ENCODE data around the gene DIP2C.
"Not testable (repeated sequence)": the region's sequence is repeated elsewhere in the genome, so short reads cannot be mapped to it uniquely, and the experiment has no call there.

DIP2C gene

DNA sequence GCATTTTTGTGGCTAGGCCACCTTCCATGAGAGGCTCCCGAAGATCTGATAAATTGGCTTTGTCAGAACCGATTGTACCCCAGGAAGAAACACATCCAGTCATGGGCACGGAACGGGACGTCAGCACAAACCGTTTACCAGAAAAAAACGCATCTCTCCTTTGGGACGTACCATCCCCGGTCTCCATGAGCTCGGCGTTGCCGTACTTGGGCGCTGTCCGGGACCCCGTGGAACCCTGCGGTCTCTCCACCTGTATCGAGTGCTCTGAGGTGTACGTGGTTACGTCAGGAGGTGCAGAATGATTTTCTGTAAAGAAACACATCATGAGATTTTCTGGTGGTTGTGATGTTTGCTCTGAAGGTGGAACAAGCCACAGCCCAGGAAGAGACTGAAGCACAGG is 270.6 kb downstream of the DIP2C start:
- DNase-seq (ENCODE audit: low read depth, low spot score), result no peak

DNA sequence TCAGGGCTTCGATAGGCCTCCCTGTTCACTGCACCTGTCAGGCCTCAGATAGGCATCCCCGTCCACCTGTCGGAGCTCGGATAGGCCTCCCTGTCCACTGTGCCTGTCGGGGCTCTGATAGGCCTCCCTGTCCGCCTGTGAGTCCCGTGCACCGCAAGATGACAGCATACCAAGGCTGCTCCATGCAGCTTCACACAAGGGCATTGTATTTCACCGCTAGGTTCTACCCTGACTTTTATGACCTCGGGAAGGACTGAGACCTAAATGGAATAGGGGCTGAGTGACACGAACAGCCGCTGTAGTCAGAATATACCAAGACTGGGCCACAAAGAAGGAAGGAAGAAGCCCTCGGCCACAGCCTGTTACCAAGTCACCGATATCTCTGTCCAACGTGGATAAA is 271.2 kb downstream of the DIP2C start:
- DNase-seq (ENCODE audit: low read depth, low spot score), result no peak

DNA sequence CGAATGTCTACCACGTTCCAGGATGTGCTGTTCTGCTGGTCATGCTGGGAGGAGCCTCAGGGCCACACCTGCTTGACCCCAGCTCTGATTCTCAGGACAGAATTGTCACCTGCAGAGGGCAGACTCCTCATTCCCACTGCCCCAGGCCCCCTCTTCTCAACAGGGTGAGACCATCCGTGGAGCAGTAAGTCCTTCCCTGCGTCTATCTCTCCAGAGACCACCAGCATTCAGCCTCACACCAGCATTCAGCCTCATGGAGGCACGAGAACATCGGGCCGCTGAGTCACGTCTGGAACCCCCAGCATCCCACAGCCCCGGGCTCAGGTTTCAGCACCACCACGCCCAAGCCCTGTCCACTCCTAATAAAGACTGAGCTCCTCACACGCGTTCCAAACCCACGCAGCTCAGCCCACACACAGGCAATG is 273.4 kb downstream of the DIP2C start:
- no peak for DNase-seq (ENCODE audit: low read depth, low spot score)

DNA sequence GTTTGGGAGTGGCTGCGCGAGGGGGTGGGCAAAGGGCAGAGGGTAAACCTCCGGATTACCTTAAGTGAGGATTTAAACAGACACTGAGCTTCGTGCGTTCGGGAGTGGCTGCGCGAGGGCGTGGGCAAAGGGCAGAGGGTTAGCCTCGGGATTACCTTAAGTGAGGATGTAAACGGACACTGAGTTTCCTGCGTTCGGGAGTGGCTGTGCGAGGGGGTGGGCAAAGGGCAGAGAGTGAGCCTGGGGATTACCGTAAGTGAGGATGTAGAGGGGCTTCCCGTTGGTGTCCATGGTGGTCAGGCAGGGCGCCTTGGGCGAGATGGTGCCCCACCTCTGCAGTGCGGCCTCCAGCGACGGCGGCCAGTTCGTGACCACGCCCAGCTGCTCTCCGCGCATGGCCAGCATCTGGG is 275.8 kb downstream of the DIP2C start:
- DNase-seq (ENCODE audit: low read depth, low spot score), result no peak

DNA sequence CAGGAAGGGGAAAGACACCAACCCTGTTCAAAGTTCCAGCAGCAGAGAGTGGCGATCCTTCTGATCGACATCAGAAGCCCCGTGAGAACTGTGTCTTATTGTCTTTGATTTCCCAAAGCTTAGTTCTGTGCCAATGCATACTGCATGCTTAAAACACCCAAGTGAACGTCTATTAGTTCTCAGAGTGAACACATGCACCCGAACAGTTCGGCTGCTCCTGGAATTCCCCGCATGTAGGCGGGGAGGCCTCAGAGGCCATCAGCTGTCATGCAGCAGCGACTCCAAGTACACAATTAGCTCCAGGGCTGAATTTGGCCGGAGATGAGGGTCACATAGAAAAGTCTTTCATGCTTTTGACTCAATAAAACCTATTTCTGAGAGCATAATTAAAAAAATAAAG is 277.4 kb downstream of the DIP2C start:
- no peak for DNase-seq (ENCODE audit: low read depth, low spot score)

DNA sequence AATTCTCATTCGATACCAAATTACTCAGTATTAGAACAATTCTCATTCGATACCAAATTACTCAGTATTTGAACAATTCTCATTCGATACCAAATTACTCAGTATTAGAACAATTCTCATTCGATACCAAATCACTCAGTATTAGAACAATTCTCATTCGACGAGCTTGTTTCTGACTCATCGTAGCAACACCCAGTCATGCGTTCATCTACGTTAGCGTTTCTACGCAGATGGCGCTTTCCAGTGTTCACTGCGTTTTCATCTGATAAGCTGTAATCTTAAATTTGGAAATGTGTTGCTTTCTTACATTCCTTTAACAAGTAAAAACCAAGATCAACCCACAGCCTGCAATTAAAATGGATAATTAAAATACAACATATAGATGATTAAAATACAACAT is 277.9 kb downstream of the DIP2C start:
- no peak for DNase-seq (ENCODE audit: low read depth, low spot score)

DNA sequence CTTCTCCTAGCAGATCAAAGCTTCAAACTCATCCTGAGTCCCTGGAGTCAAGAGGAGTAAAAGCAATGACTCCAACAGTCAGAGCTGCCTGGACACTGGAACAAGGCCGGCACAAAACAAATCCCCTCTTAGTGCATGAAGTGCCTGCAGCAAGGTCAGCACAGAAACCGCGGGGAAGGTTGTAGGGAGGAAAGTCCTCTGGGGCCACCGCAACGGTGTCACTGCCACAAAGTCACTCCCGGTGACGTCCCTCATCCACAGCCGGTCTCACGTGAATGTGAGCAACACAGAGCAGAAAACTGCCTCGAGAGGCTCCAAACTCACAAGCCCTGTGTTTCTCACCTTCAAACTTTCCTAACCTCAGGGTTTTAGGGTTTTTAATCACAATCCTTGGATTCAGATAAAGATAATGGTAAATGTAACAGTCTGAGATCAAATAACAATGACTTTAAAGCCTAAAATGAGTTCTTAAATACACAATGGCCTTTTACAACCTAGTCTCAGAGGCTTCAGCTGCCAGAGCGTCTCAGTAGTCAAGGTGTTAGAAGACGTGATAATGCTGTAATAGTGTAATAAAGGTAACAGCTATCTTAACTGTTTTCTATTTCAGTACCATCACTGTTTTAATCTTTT is 279.9 kb downstream of the DIP2C start:
- DNase-seq (ENCODE audit: low read depth, low spot score), result no peak

DNA sequence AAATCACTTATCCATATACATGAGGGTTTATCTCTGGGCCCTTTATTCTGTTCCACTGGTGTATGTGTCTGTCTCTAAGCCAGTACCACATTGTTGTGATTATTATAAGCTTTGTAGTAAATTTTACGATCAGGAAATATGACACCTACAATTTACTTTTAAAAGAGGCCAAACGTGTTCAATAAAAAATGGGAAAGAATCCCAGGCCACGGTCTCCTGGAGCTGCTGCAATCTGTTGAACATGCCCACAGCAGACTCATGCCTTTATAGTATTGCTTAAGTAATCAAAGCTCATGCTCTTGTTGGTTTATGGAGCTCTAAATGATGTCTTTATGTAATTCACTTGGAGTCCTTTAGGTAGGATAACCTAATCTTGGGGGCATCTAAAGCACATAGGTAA is 281.2 kb downstream of the DIP2C start:
- no peak for DNase-seq (ENCODE audit: low read depth, low spot score)

DNA sequence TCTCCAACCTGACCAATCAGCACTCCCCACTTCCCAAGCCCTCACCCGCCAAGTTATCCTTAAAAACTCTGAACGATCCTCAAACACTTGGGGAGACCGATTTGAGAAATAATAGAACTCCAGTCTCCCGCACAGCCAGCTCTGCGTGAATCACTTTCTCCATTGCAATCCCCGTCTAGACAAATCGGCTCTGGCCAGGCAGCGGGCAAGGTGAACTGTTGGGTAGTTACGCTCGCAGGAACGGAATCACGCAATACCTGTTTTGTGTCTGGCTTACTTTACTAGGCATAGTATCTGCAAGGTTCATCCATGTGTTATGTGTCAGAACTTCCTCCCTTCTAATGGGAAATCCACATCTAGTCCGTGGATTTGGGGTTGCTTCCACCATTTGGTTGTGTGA is 282.5 kb downstream of the DIP2C start:
- DNase-seq (ENCODE audit: low read depth, low spot score), result no peak

DNA sequence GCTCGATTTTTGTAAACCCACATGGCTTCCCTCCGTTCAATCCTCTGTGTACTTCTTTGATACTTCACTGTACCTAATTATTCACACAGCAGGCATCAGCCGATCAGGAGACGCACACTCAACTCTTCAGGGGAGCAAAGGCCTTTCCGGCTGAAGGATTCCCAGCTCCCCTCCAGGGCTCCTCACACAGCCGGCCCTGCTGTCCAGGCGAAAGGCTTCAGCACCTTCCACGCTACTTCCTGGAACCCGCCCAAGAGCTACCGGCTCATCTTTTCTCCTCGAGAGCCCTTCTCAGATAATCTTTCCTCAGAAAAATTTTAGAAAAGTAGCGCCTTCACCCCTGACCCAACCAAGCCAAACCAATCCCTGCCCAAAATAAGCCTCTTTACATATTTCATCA is 283.8 kb downstream of the DIP2C start:
- DNase-seq (ENCODE audit: low read depth, low spot score), result no peak

DNA sequence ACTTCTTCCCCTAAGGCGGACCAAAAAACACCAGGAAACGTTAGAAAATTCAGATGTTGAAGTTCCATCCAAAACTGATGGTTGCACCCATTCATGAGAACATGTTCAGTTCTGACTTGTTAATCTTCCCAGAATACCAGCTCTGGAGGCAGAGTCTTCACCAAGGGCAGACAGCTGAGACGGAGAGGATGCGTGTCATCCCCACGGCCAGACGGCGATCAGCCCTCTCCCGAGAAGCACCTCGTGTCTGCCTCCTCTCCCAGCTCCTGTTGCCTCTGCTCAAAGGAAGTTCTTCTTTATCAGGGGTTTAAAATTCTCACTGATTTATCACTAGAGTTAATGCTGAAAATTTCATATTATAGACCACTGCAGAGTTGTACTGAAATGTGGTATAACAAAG is 284.5 kb downstream of the DIP2C start:
- DNase-seq (ENCODE audit: low read depth, low spot score), result no peak

DNA sequence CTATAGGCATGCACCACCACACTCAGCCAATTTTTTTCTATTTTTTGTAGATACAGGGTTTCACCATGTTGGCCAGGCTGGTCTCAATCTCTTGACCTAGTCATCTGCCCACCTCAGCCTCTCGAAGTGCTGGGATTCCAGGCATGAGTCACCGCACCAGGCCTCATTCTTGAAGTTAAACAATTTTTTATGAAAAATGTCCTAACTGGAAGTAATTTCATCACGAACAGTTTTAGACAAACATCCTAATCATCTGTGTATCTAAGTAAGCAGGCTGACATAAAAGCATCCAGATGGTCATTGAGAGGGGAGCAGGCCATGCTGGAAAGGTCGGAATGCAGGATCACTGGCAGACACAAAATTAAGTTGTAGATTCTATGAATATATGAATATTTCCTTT is 285.1 kb downstream of the DIP2C start:
- DNase-seq (ENCODE audit: low read depth, low spot score), result no peak

DNA sequence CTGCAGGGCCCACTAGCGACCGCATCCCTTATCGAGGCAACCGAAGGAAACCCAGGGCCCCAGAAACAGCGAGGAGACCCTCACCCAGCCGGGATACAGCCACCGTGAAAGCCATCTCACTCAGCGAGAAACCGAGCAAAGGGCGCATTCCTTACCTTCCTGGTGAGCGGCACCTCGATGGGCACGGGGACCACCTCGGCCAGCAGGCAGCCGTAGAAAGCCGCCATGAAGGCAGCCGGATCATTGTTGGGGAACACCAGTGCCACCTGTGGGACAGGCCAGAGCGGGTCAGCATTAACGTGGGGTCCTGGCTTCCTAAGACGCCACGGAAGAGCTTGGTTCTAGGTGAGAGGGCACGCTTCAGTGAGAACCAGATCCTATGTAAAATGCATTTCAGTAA is 290.5 kb downstream of the DIP2C start:
- no peak for DNase-seq (ENCODE audit: low read depth, low spot score)

DNA sequence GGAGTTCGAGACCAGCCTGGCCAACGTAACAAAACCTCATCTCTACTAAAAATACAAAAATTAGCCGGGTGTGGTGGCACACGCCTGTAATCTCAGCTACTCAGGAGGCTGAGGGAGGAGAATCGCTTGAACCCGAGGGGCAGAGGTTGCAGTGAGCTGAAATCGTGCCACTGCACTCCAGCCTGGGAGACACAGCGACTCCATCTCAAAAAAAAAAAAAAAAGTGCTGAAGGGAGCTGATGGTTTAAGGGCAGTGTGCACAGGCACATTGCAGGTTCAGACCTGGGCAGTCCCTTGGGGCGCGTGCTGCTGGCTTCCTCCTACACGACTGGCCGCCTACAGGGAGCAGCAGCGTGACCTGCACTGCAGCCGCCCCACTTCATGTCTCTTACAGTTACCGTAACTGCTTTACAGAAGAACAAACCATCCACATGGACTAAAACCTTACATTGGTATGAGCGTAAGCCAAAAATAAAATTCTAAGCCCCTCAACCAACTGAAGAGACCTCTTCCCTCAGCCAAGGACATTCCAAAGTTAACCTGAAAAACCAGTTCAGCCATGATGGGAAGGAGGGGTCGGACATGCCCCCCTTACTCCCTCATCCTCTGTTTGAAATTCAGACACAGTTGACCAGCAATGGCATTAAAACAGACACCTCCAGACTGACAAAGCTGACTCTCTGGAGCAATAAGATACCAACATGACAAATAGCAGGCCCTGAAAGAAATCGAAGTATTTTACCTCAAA is 292.0 kb downstream of the DIP2C start:
- DNase-seq (ENCODE audit: low read depth, low spot score), result no peak

DNA sequence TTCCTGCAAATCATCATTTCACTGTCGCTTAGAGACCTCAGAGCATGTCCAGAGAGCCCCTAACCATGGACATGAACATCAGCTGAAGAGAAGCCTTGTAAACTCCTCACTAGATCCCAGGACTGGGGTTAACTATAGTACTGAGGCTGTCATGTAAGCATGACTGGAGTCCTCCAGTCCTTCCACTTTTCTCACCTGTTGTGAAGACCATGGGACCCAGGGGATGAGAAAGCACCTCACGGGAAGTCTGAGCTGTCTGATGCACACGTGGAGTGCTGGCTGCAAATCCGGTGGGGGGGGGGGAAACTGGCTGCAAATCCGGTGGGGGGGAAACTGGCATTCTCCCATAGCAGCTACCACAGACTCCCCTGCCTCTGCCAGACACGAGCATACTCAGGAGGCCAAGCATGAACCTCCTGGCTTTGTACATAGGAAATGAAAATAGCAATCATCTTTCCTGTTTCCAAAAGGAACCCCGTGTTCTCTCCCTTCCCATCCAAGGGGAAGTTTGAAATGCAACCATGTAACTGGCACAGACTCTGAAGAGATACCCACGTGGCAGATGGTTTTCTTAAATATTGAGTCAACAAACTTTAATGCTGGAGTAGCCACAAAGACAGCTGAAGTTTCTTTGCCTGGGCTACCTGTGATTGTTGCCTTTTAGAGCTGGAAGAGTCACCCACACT is 292.8 kb downstream of the DIP2C start:
- no peak for DNase-seq (ENCODE audit: low read depth, low spot score)

DNA sequence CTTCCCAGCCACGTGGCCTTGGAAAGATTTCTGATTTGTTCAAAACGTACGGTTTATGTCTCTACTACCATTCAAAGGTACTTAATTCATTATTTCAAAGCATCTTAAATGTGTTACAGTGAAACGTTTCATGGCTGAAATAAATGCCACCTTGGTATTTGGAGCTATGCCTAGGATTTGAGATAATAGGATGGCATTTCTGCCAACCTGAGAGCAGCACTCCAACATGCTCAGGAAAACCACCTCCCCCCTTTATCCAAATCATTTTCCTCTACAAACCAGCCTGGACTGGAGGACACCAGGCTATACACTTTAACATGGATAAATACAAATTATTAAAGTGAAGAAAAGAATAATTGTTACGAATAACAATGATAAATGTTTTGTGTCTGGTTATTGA is 293.4 kb downstream of the DIP2C start:
- DNase-seq (ENCODE audit: low read depth, low spot score), result no peak

DNA sequence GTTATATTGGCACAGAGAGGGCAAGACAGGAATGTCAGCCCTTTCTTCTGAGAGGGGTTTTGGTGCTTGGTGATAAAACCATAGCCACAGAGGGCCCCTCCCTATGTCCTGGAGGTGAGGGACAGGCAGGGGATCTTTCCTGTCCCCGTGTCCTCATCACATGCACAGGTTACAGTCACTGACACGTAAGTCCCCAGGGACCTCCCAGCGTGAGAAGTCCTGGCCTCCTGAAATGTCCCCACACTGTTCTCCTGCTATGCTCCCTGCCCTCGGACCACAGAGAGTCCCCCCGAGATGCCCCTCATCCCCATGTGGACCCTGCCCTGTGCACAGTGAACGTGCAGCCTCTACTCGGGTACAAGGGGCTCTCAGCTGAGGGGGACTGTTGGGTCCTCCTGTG is 293.8 kb downstream of the DIP2C start:
- DNase-seq (ENCODE audit: low read depth, low spot score), result no peak

DNA sequence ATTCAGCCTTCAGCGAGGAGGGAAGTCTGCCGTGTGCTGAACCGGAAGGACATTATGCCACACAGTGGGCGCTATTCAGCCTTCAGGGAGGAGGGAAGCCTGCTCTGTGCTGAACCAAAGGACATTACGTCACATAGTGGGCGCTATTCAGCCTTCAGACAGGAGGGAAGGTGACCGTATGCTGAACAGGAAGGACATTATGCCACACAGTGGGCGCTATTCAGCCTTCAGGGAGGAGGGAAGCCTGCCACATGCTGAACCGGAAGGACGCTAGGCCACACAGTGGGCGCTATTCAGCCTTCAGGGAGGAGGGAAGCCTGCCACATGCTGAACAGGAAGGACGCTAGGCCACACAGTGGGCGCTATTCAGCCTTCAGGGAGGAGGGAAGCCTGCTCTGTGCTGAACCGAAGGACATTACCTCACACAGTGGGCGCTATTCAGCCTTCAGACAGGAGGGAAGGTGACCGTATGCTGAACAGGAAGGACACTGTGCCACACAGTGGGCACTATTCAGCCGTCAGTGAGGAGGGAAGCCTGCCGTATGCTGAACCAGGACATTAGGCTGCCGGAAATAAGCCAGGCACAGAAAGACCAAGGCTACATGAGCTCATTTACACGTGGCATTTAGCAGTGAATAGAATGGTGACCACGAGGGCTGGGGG is 294.9 kb downstream of the DIP2C start:
- DNase-seq (ENCODE audit: low read depth, low spot score), result not testable (repeated sequence)

DNA sequence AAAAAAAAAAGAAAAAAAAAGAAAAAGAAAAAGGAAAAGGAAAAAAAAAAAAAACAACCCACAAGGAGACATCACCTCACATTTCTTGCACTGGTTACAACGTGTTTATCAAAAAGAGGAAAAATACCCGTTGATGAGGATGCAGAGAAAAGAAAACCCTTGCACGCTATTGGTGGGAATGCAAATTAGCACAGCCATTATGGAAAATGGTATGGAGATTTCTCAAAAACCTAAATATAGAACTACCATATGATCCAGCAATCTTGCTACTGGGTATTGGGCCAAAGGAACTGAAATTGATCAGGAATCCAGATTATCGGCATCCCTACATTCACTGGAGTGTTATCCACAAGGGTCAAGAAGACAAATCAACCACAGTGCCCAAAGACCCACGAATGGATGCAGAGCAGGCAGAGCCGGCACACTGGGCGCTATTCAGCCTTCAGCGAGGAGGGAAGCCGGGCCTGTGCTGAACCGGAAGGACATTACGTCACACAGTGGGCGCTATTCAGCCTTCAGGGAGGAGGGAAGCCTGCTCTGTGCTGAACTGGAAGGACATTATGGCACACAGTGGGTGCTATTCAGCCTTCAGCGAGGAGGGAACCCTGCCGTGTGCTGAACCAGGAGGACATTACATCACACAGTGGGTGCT is 295.6 kb downstream of the DIP2C start:
- no peak for DNase-seq (ENCODE audit: low read depth, low spot score)

DNA sequence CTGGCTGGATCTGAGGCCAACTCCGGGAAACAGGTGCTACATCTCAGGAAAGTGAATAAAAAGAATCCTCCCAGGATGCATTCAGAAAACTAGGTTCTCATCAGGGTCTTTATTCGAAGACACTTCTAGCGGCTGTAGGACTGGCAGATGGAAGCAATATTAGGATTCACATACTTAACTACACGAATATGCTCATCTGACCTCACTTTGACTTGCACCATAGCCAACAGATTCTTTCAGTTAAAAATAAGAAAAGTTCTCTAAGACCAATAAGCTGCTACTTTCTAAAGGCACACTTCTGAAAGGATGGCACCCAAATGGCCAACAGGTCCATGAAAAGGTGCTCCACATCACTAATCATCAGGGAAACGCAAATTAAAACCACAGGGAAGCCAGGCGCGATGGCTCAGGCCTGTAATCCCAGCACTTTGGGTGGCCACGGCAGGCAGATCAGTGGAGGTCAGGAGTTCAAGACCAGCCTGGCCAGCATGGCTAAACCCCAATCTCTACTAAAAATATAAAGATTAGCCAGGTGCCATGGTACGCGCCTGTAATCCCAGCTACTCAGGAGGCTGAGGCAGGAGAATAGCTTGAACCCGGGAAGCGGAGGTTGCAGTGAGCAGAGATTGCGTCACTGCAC is 296.2 kb downstream of the DIP2C start:
- DNase-seq (ENCODE audit: low read depth, low spot score), result no peak

DNA sequence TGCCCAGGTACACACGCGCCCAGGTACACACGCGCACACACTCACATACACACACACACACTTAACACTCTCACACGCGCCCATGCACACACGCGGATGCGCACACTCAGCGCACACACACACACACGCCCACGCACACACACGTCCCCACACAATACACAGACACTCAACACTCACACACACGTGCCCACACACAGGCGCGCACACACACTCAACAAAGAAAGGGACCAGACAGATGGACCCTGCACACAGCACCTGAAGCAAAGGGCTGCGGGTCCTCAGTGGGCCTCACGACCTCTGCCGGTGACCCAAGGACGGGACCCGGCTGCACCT is 296.8 kb downstream of the DIP2C start:
- DNase-seq (ENCODE audit: low read depth, low spot score), result no peak
